Activated CD4-positive, alpha-beta memory T cell treated with anti-CD3 and anti-CD28 coated beads, Interleukin-2, amount 10 ng/mL, durations not matched to agents 7 days and 5 days (primary cell): ENCODE results near the gene POLR3GL. TPM values are rescaled to one million over a fixed set of nuclear protein-coding genes. Genes with fewer than 3 reads are reported as not detected.

Experiments
- CTCF ChIA-PET: fragments of 350-600 bp; sonication (Branson Sonifier 250); formaldehyde crosslinking; loops from one replicate; lab custom pipeline; 2021; ENCODE audit warnings: antibody characterized with exemption, inconsistent platforms; lab: Charles Lee
- POLR2A ChIA-PET: fragments of 350-600 bp; sonication (Branson Sonifier 250); formaldehyde crosslinking; loops from one replicate; lab custom pipeline; 2021; ENCODE audit warnings: antibody characterized with exemption; lab: Charles Lee
- DNase-seq: peaks from one replicate; pipeline ENCODE4 v3.0.0-alpha.2; 2020
- H3K27ac Mint-ChIP-seq: one replicate; pipeline ENCODE4 v1.8.0; 2021; ENCODE audit warnings: mild to moderate bottlenecking, mixed read lengths
- H3K27me3 Mint-ChIP-seq: one replicate; pipeline ENCODE4 v1.8.0; 2021; ENCODE audit warnings: mixed read lengths
- H3K36me3 Mint-ChIP-seq: one replicate; pipeline ENCODE4 v1.8.0; 2021; ENCODE audit warnings: low read depth, mixed read lengths
- H3K4me1 Mint-ChIP-seq: one replicate; pipeline ENCODE4 v1.8.0; 2021; ENCODE audit warnings: mixed read lengths
- H3K4me3 Mint-ChIP-seq: one replicate; pipeline ENCODE4 v1.8.0; 2021; ENCODE audit warnings: mild to moderate bottlenecking, mixed read lengths
- H3K9me3 Mint-ChIP-seq: one replicate; pipeline ENCODE4 v1.8.0; 2021; ENCODE audit warnings: mixed read lengths
- total RNA-seq, 2 experiments: library from RNA; stranded (reverse); gene quantifications; one replicate each; pipeline ENCODE4 v1.2.3, GENCODE V29; 2021

The POLR3GL gene
- total RNA-seq, 2 experiments from 2014 or later: 32.4 to 33.7 TPM

DNA sequence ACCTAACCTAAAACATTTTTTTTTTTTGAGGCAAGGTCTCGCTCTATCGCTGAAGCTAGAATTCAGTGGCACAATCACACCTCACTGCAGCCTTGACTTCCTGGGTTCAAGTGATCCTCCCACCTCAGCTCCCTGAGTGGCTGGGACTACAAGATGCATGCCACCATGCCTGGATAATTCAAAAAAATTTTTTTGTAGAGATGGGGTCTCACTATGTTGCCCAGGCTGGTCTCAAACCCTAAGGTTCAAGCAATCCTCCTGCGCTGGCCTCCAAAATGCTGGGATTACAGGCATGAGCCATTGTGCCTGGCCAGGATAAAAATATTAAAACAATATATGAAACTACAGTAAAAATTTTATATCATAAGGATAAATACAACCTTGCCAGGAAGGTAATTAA lies 11.6 kb upstream of the POLR3GL start:
- H3K9me3 Mint-ChIP-seq: no peaks in the 10 kb centered on the region
- ChIA-PET CTCF (interaction anchor here (0.7 kb wide), 1 partner anchor 11 kb away, joined by 3 read pairs; the partner anchor contains the start of genes ANKRD34A and POLR3GL), POLR2A (interaction anchor here (1.5 to 1.9 kb wide), 2 partner anchors 11 to 26 kb away, joined by 7 to 9 read pairs; partner anchors contain the start of genes ANKRD34A, POLR3GL and RBM8A)
- H3K27me3 Mint-ChIP-seq: no peaks in the 10 kb centered on the region
- H3K36me3 Mint-ChIP-seq: peaks cover 31% of the 10 kb centered on the region
- H3K27ac Mint-ChIP-seq: no peak overlapping the region
- no peak overlapping the region for H3K4me3 Mint-ChIP-seq
- no peak for DNase-seq
- peaks cover 59% of the 10 kb centered on the region for H3K4me1 Mint-ChIP-seq

DNA sequence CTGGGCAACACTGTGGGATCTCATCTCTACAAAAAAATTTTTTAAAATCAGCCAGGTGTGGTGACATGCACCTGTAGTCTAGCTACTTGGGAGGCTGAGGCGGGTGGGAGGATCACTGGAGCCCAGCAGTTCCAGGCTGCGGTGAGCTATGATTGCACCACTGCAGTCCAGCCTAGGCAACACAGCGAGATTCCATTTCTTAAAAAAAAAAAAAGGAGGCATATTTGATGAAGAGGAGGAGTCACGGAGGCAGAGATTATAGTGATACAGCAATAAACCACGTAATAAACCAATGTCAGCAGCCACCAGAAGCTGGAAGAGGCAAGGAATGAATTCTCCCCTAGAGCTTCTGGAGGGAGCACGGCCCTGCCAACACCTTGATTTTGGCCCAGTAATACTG lies 10.6 kb upstream of the POLR3GL start:
- H3K4me1 Mint-ChIP-seq: peaks cover 69% of the 10 kb centered on the region
- H3K27me3 Mint-ChIP-seq: no peaks in the 10 kb centered on the region
- no peak overlapping the region for H3K4me3 Mint-ChIP-seq
- POLR2A ChIA-PET: interaction anchor here (2.6 to 12.6 kb wide), 2 partner anchors 11 to 26 kb away, joined by 9 to 264 read pairs; partner anchors contain the start of genes ANKRD34A, POLR3GL and RBM8A
- H3K27ac Mint-ChIP-seq: no peak overlapping the region
- H3K36me3 Mint-ChIP-seq: peaks cover 31% of the 10 kb centered on the region
- CTCF ChIA-PET: interaction anchor here (0.7 to 5.9 kb wide), 2 partner anchors 26 kb away, joined by 3 to 34 read pairs; partner anchors contain the start of gene RBM8A
- DNase-seq: no peak
- no peaks in the 10 kb centered on the region for H3K9me3 Mint-ChIP-seq

DNA sequence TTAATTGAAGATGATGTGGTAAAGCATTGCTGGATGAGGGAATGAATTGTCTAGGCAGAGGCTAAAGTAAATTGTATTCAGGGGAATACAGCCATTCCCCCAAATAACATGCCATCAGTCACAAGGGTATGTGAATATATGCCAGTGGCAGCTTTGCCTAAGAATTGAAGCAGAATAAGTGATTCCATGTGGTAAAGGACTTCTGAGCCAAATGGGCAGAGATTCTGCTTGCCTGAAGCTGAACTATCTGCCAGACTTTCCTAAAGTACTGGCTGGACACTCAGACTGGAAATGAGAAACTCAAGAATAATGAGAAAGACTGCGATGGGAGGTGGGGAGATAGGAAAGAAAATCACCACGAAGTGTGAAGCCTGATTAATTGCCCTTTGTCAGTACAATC lies 9.1 kb upstream of the POLR3GL start:
- H3K4me3 Mint-ChIP-seq: peak overlapping the region; percentile 86
- H3K27me3 Mint-ChIP-seq: peaks cover 5% of the 10 kb centered on the region
- no peak for DNase-seq
- H3K4me1 Mint-ChIP-seq: peaks cover 73% of the 10 kb centered on the region
- H3K9me3 Mint-ChIP-seq: no peaks in the 10 kb centered on the region
- ChIA-PET CTCF (interaction anchor here (0.6 to 5.9 kb wide), 3 partner anchors 15 to 47 kb away, joined by 3 to 34 read pairs (median 3); partner anchors contain the start of gene RBM8A), POLR2A (interaction anchor here (1.0 to 12.6 kb wide), 5 partner anchors 9 to 97 kb away, joined by 4 to 264 read pairs (median 9); partner anchors contain the start of genes ANKRD34A, PIAS3, POLR3GL and RBM8A)
- H3K27ac Mint-ChIP-seq: no peak overlapping the region
- H3K36me3 Mint-ChIP-seq: peaks cover 28% of the 10 kb centered on the region

DNA sequence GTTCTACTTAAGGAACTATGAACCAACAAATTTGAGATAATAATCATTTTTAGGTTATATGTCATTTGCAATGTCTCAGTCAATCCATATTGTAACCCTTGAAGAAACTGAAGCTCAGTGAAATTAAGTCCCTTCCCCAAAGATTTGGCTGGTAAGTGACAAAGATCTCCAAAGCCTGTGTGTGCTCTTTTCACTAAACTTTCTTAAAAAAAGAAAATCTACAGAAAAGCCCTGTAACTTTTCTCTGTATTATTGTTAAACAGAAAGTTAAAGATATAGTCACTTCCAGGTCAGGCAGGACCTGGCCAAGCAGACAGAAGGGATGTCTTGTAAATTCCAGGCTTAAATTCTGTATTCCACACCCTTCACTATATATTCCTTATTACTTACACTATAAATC lies 8.1 kb upstream of the POLR3GL start:
- peaks cover 72% of the 10 kb centered on the region for H3K4me1 Mint-ChIP-seq

DNA sequence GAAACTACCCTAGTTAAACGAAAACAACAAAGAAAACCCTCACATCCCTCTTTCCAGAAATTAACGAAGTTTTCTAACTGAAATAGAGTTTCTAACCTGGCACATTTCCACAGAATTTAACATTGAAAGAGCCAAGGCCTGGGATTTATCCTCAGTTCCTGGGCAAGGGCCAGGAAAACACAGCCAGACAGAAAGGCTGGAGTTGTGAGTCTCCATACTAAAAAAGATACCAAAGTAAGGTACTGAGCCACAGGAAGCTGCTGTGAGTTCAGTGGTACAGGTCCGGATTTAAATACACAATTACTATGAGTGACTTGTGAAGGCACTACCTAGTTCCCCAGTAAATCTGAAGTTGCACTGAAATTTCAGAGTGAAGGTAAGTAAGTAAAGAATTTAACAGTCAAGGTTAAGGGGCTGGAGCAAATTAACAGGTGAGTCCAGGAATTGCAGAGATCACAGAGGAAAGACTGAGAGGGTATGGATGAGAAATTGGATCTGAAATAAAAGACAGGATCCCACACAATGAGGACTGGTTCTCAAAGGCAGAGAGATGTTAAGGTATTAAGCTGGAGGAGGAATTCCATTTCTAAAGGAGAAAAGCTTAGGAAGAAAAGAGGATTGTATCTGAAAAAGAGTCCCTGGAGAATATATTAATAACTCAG lies 7.6 kb upstream of the POLR3GL start:
- Mint-ChIP-seq H3K27ac (peak overlapping the region; percentile 83), H3K9me3 (no peaks in the 10 kb centered on the region), H3K27me3 (peaks cover 5% of the 10 kb centered on the region), H3K36me3 (peaks cover 18% of the 10 kb centered on the region), H3K4me1 (peaks cover 73% of the 10 kb centered on the region), H3K4me3 (peak overlapping the region; percentile 86)
- ChIA-PET CTCF (interaction anchor here (0.6 to 5.9 kb wide), 6 partner anchors 12 to 112 kb away, joined by 3 to 34 read pairs (median 16); partner anchors contain the start of genes ITGA10, NUDT17 and RBM8A), POLR2A (interaction anchor here (0.6 to 12.6 kb wide), 22 partner anchors 8 to 111 kb away, joined by 3 to 264 read pairs (median 8); partner anchors contain the start of genes NUDT17, PEX11B, PIAS3 and RBM8A)
- no peak for DNase-seq

More for the DNA sequence above, 8.1 kb upstream of the POLR3GL start:
- Mint-ChIP-seq H3K36me3 (peaks cover 23% of the 10 kb centered on the region), H3K27ac (peak overlapping the region; percentile 83), H3K9me3 (no peaks in the 10 kb centered on the region), H3K27me3 (peaks cover 5% of the 10 kb centered on the region), H3K4me3 (peak overlapping the region; percentile 86)
- CTCF ChIA-PET: interaction anchor here (0.6 to 5.9 kb wide), 3 partner anchors 22 to 46 kb away, joined by 3 to 34 read pairs (median 32); partner anchors contain the start of genes ITGA10 and RBM8A
- POLR2A ChIA-PET: interaction anchor here (1.0 to 12.6 kb wide), 14 partner anchors 8 to 97 kb away, joined by 3 to 264 read pairs (median 10); partner anchors contain the start of genes ANKRD34A, PEX11B, PIAS3 and POLR3GL
- DNase-seq: no peak

DNA sequence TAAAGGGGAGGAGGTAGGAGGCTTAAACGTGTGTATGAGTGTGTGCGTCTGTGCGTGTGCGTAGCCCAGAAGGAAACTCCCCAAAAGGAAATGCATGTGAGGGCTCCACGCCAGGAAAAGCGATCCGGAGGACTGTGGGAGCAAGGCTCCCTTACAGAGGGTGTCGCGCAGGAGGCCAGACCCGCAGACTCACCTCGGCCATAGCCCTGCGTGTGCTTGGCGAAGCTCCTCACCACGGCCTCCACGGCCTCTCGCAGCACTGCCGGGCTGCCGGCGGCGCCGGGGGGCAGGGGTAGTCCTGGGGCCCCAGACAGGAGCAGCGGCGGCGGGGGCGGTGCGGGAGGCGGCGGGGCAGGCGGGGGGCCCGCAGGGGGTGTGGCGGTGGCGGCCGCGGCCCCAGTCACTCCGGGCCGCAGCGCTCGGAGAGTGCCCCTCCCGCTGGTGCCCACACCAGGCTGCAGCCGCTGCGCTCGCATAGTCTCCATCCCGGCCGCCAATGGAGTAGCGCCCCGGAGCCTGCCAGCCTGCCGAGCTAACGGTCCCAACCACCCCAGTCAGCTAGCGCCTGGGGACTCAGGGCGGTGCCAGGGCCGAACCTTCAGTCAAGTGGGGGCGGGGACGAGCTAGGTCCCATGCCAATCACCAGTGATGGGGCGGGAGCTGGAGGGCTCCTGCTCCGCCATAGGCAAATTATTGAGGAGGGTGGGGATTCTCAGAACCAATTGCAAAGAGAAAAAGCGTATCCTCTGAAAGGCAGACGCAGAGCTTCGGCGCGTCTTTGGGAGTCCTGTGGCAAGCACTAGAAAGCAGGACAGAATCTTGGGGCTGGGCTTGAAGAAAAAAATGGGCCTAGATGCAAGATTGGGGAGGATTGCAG lies 6.8 kb upstream of the POLR3GL start, which contains the start of gene LIX1L:
Gene LIX1L (minus strand): TSS at position 575 of the 877 bp plus-strand sequence. CDS start 90 bp downstream, at position 485.
- Mint-ChIP-seq H3K36me3 (peaks cover 14% of the 10 kb centered on the region), H3K9me3 (no peaks in the 10 kb centered on the region), H3K4me3 (peak within 1 kb of the TSS; percentile 86), H3K4me1 (peaks cover 73% of the 10 kb centered on the region), H3K27ac (peak within 1 kb of the TSS; percentile 86), H3K27me3 (peaks cover 5% of the 10 kb centered on the region)
- ChIA-PET POLR2A (interaction anchor here (0.6 to 12.6 kb wide), 28 partner anchors 8 to 677 kb away, joined by 3 to 264 read pairs (median 6); partner anchors contain the start of genes NUDT17, PEX11B, PIAS3 and RBM8A), CTCF (interaction anchor here (0.6 to 5.9 kb wide), 17 partner anchors 13 to 113 kb away, joined by 3 to 34 read pairs (median 5); partner anchors contain the start of genes NUDT17 and RBM8A)
- peak; percentile 96 for DNase-seq

DNA sequence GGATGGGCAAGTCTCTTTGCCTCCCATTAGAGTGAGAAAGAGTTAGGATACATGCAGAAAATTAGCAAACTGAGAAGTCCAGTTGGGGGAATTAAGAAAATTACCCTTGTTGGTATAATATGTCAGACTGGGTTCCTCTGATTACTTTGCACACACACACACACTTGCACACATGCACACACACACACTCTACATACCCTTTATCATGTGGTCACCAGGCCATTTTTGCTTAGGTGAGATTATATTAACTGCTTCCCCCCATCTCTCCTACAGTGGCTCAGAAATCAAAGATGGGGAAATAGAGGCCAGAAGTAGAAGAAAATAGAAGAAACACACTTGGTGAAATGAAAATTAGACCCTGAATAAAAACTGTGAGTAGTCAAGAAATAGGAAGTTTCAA lies 5.8 kb upstream of the POLR3GL start:
- ChIA-PET POLR2A (interaction anchor here (0.7 to 12.6 kb wide), 16 partner anchors 8 to 678 kb away, joined by 3 to 264 read pairs (median 13); partner anchors contain the start of genes NUDT17, PEX11B, PIAS3 and RBM8A), CTCF (interaction anchor here (1.0 to 5.9 kb wide), 10 partner anchors 20 to 114 kb away, joined by 3 to 34 read pairs (median 6); partner anchors contain the start of genes NUDT17 and RBM8A)
- Mint-ChIP-seq H3K4me1 (peaks cover 81% of the 10 kb centered on the region), H3K4me3 (no peak overlapping the region), H3K9me3 (no peaks in the 10 kb centered on the region), H3K36me3 (peaks cover 14% of the 10 kb centered on the region), H3K27ac (no peak overlapping the region), H3K27me3 (peaks cover 5% of the 10 kb centered on the region)
- no peak for DNase-seq

DNA sequence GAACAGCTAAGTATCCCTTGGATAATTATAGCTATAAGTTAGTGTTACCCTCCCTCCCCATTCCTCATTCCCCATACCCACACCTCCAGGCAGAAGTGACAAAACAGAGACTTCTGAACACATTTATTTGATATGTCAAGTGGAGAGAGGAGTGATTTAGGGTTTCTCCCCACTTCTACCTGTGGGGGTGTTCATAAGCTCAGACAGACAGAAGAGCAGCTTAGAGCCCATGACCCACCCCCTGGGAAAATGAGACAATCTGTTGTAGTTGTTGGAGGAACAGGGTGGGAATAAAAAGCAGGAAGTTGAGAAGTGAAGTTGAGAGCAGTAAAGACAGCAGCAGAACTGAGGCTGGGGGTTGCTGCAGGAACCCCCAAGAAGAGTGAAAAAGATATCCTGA lies 5.2 kb upstream of the POLR3GL start:
- H3K36me3 Mint-ChIP-seq: peaks cover 12% of the 10 kb centered on the region
- H3K9me3 Mint-ChIP-seq: no peaks in the 10 kb centered on the region
- peaks cover 5% of the 10 kb centered on the region for H3K27me3 Mint-ChIP-seq
- ChIA-PET CTCF (interaction anchor here (2.4 to 5.9 kb wide), 3 partner anchors 32 to 114 kb away, joined by 6 to 34 read pairs (median 25); partner anchors contain the start of genes NUDT17 and RBM8A), POLR2A (interaction anchor here (3.1 to 12.6 kb wide), 6 partner anchors 20 to 113 kb away, joined by 13 to 264 read pairs (median 25); partner anchors contain the start of genes NUDT17, PEX11B, RBM8A and TXNIP)
- peaks cover 82% of the 10 kb centered on the region for H3K4me1 Mint-ChIP-seq
- no peak for DNase-seq
- peak overlapping the region; percentile 12 for H3K4me3 Mint-ChIP-seq
- H3K27ac Mint-ChIP-seq: no peak overlapping the region

DNA sequence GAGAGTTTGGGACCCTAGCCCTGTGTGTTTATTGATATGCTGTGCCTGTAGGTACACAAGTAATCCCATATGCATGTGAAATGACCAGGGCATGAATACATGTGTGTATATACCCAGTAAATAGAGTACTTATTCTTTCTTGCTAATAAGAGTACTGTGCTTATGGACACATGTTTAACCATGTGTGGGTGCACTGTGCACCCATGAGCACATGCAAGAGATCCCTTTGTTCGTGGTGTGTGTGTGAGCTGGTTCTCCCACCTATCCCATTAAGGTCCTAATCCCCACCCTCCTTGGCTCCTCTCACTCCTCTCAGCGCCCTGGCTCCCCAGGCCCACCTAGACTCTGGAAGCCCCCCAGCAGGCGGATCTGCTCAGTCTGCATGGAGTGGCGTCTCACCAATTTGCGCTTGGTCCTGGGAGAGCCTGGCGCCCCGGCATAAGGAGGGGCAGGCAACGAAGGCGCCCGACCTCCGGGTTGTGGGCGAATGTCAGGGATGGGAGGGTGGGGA lies 4.5 kb upstream of the POLR3GL start:
- ChIA-PET POLR2A (interaction anchor here (0.5 to 12.6 kb wide), 5 partner anchors 32 to 114 kb away, joined by 3 to 264 read pairs (median 30); partner anchors contain the start of genes NUDT17, PEX11B, RBM8A and TXNIP), CTCF (no interaction called here)
- Mint-ChIP-seq H3K36me3 (peaks cover 8% of the 10 kb centered on the region), H3K27ac (no peak overlapping the region), H3K27me3 (peaks cover 5% of the 10 kb centered on the region), H3K4me3 (peak overlapping the region; percentile 25), H3K4me1 (peaks cover 78% of the 10 kb centered on the region), H3K9me3 (no peaks in the 10 kb centered on the region)
- no peak for DNase-seq

DNA sequence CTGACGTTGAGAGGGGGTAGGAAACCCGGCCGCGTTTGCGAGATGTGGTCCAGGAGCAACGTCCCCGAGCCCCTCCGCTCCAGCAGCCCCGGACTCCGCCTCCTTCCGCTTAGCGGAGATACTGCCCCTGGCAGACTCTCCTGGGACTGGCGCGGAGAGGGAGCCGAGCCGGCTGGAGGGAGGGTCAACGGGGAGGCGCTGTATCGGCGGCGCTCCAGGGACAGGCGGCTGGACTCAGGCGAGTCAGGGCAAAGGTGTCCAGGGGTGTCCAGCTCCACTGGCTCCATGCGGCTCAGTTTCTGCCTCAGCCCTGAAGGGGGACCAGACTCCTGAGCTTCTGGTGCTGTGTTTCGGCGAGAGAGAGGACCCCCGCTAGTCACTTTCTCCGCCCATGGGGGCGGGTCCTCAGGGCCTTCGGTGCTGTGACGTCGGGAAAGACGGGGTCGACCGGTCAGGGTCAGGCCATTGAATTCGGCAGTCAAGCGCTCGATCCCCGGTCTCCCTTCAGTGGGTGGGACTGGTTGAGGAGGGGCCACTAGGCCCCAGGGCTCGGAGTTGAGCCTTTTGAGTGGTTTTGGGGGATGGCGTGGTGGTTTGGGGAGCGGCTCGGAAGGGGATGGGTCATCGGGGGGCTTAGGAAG lies 3.9 kb upstream of the POLR3GL start:
- ChIA-PET POLR2A (interaction anchor here (0.5 to 12.6 kb wide), 4 partner anchors 33 to 115 kb away, joined by 3 to 264 read pairs (median 22); partner anchors contain the start of genes NUDT17, RBM8A and TXNIP), CTCF (interaction anchor here (1.5 kb wide), 1 partner anchor 19 kb away, joined by 6 read pairs; no protein-coding TSS in a partner anchor)
- no peaks in the 10 kb centered on the region for H3K9me3 Mint-ChIP-seq
- H3K4me1 Mint-ChIP-seq: peaks cover 75% of the 10 kb centered on the region
- peak overlapping the region; percentile 44 for H3K27ac Mint-ChIP-seq
- H3K27me3 Mint-ChIP-seq: peaks cover 5% of the 10 kb centered on the region
- H3K4me3 Mint-ChIP-seq: peak overlapping the region; percentile 96
- peak; percentile 54 for DNase-seq
- H3K36me3 Mint-ChIP-seq: peaks cover 3% of the 10 kb centered on the region

DNA sequence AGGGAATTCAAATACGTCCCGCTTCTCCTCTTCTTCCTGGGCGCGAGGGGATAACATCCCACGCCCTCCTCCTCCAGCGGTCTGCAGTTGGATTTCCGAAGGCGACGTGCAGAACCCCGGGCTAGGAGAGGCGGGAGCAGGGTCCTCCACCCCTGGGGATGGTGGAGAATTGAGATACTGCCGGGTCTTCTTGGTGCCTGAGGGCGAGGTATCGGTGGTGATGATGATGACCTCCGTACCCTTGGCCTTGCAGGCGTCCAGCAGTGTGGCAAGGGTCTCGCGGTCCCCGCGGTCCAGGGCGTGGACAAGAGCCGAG lies 3.4 kb upstream of the POLR3GL start:
- H3K27ac Mint-ChIP-seq: no peak overlapping the region

More for the DNA sequence above, 3.4 kb upstream of the POLR3GL start:
- Mint-ChIP-seq H3K27me3 (peaks cover 5% of the 10 kb centered on the region), H3K4me1 (peaks cover 70% of the 10 kb centered on the region), H3K9me3 (no peaks in the 10 kb centered on the region), H3K36me3 (peaks cover 3% of the 10 kb centered on the region), H3K4me3 (peak overlapping the region; percentile 96)
- no peak for DNase-seq
- ChIA-PET CTCF (interaction anchor here (1.5 kb wide), 1 partner anchor 19 kb away, joined by 6 read pairs; no protein-coding TSS in a partner anchor), POLR2A (interaction anchor here (5.1 to 12.6 kb wide), 2 partner anchors 33 to 75 kb away, joined by 45 to 264 read pairs; partner anchors contain the start of gene RBM8A)
